DOHH2 (cell line): ENCODE data around the gene NSUN6.

Source experiments
- CTCF ChIP-seq: fragments of 200-600 bp; sonication (generic); IDR thresholded peaks from one replicate; pipeline ENCODE4 v1.5.1; 2014; ENCODE audit warnings: antibody characterized with exemption, mild to moderate bottlenecking, low read depth, low read length; ENCODE audit not compliant: poor library complexity, severe bottlenecking
- EZH2phosphoT487 ChIP-seq: fragments of 200-600 bp; sonication (generic); IDR thresholded peaks from 2 replicates; pipeline ENCODE4 v1.6.1; 2017; ENCODE audit warnings: borderline replicate concordance, mild to moderate bottlenecking, antibody characterized with exemption, low read length, moderate library complexity, mixed read lengths

- no peak for TF ChIP-seq CTCF
- no peak for TF ChIP-seq EZH2phosphoT487
Measured at GRCh38 chr10:18681366-18681765, 30.0 kb upstream of the NSUN6 start.
